HK-2 (cell line): ENCODE results near the gene CEP192.
"Not testable (repeated sequence)": the region's sequence is repeated elsewhere in the genome, so short reads cannot be mapped to it uniquely, and the experiment has no call there.

Source experiments
- DNase-seq: peaks from one replicate; pipeline ENCODE4 v3.0.0-alpha.2; 2018; ENCODE audit not compliant: unreplicated experiment

The CEP192 gene

GRCh38 chr18:12990123-12990475 is 1.1 kb upstream of the CEP192 start:
- no peak for DNase-seq

- no peak for DNase-seq
Observed at GRCh38 chr18:12990641-12990966, 558 bp upstream of the CEP192 start.

- no peak for DNase-seq
Observed at GRCh38 chr18:12991821-12992179, 638 bp downstream of the CEP192 start.

GRCh38 chr18:12993439-12993838 is 2.3 kb downstream of the CEP192 start:
- no peak for DNase-seq

- no peak for DNase-seq
Observed at GRCh38 chr18:12995424-12995823, 4.3 kb downstream of the CEP192 start.

- DNase-seq: no peak
Observed at GRCh38 chr18:12995952-12996477, 4.9 kb downstream of the CEP192 start.

GRCh38 chr18:12996661-12997292 is 5.6 kb downstream of the CEP192 start:
- DNase-seq: no peak

GRCh38 chr18:12997330-12997729 is 6.2 kb downstream of the CEP192 start:
- not testable (repeated sequence) for DNase-seq

- no peak for DNase-seq
Observed at GRCh38 chr18:12998332-12999060, 7.3 kb downstream of the CEP192 start.

- peak; percentile 40 for DNase-seq
Observed at GRCh38 chr18:13003466-13003896, 12.3 kb downstream of the CEP192 start.

- DNase-seq: no peak
Observed at GRCh38 chr18:13004396-13004795, 13.2 kb downstream of the CEP192 start.

- no peak for DNase-seq
Observed at GRCh38 chr18:13005289-13005688, 14.1 kb downstream of the CEP192 start.

- no peak for DNase-seq
Observed at GRCh38 chr18:13006531-13007247, 15.5 kb downstream of the CEP192 start.

- DNase-seq: no peak
Observed at GRCh38 chr18:13007248-13007560, 16.0 kb downstream of the CEP192 start.

GRCh38 chr18:13011719-13012118 is 20.6 kb downstream of the CEP192 start:
- no peak for DNase-seq

GRCh38 chr18:13014232-13014631 is 23.1 kb downstream of the CEP192 start:
- DNase-seq: no peak

GRCh38 chr18:13014818-13015217 is 23.7 kb downstream of the CEP192 start:
- DNase-seq: no peak

- DNase-seq: no peak
Observed at GRCh38 chr18:13017247-13017875, 26.2 kb downstream of the CEP192 start.

GRCh38 chr18:13018374-13018773 is 27.2 kb downstream of the CEP192 start:
- no peak for DNase-seq

- DNase-seq: no peak
Observed at GRCh38 chr18:13019301-13019700, 28.1 kb downstream of the CEP192 start.

GRCh38 chr18:13022644-13023043 is 31.5 kb downstream of the CEP192 start:
- no peak for DNase-seq

GRCh38 chr18:13025233-13025632 is 34.1 kb downstream of the CEP192 start:
- no peak for DNase-seq
